OCI-LY7 (cell line): ENCODE data around the gene SLC35F1.

Experiments
- EZH2phosphoT487 ChIP-seq: fragments of 200-600 bp; sonication (generic); IDR thresholded peaks from 2 replicates; pipeline ENCODE4 v1.6.1; 2018; ENCODE audit warnings: low read depth, borderline replicate concordance, mild to moderate bottlenecking, mixed run types, antibody characterized with exemption, low read length, moderate library complexity, mixed read lengths
- TF ChIP-seq, protein P1 (sequence below): fragments of 200-600 bp; sonication (generic); conservative IDR thresholded peaks from 2 replicates; pipeline ENCODE4 v1.5.1; 2014; ENCODE audit warnings: mild to moderate bottlenecking, antibody characterized with exemption, low read length, moderate library complexity, mixed read lengths

GRCh38 chr6:117906507-117906957 is 532 bp upstream of the SLC35F1 start:
- TF ChIP-seq, protein P1, sequence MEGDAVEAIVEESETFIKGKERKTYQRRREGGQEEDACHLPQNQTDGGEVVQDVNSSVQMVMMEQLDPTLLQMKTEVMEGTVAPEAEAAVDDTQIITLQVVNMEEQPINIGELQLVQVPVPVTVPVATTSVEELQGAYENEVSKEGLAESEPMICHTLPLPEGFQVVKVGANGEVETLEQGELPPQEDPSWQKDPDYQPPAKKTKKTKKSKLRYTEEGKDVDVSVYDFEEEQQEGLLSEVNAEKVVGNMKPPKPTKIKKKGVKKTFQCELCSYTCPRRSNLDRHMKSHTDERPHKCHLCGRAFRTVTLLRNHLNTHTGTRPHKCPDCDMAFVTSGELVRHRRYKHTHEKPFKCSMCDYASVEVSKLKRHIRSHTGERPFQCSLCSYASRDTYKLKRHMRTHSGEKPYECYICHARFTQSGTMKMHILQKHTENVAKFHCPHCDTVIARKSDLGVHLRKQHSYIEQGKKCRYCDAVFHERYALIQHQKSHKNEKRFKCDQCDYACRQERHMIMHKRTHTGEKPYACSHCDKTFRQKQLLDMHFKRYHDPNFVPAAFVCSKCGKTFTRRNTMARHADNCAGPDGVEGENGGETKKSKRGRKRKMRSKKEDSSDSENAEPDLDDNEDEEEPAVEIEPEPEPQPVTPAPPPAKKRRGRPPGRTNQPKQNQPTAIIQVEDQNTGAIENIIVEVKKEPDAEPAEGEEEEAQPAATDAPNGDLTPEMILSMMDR = no peak
- no peak for TF ChIP-seq EZH2phosphoT487
